Neural crest cell (in vitro differentiated cells): ENCODE measurements around the gene KIFC1. TPM values are rescaled to one million over a fixed set of nuclear protein-coding genes. Genes with fewer than 3 reads are reported as not detected.

Source experiments
- DNase-seq: peaks from one replicate; pipeline ENCODE4 v3.0.0; 2021; ENCODE audit warnings: low read depth, mixed read lengths, low spot score
- H3K27ac Mint-ChIP-seq: one replicate; pipeline ENCODE4 v1.8.0; 2021; ENCODE audit warnings: mild to moderate bottlenecking, mixed read lengths; ENCODE audit not compliant: unreplicated experiment
- H3K27me3 Mint-ChIP-seq: 2 replicates; pipeline ENCODE4 v1.8.0; 2021; ENCODE audit warnings: low read depth, mild to moderate bottlenecking, mixed read lengths
- H3K36me3 Mint-ChIP-seq: 2 replicates; pipeline ENCODE4 v1.8.0; 2021; ENCODE audit warnings: low read depth, mild to moderate bottlenecking, mixed read lengths
- H3K4me1 Mint-ChIP-seq: 2 replicates; pipeline ENCODE4 v1.8.0; 2021; ENCODE audit warnings: mixed read lengths
- H3K4me3 Mint-ChIP-seq: one replicate; pipeline ENCODE4 v1.8.0; 2021; ENCODE audit warnings: mild to moderate bottlenecking, mixed read lengths
- H3K9me3 Mint-ChIP-seq: 2 replicates; pipeline ENCODE4 v1.8.0; 2021; ENCODE audit warnings: mixed read lengths
- CTCF ChIP-seq: fragments of 200-600 bp; sonication (generic); conservative IDR thresholded peaks from 2 replicates; pipeline ENCODE4 v1.5.0; 2021; ENCODE audit warnings: antibody characterized with exemption, mild to moderate bottlenecking
- total RNA-seq: library from RNA; stranded (reverse); gene quantifications from 2 replicates; pipeline ENCODE4 v1.2.1, GENCODE V29; 2021

KIFC1 gene
- total RNA-seq, 1 donor from 2014 or later: 124 TPM

- peaks cover 12% of the 10 kb centered on the region for H3K36me3 Mint-ChIP-seq
- peak within 1 kb of the TSS; percentile 92 for H3K4me3 Mint-ChIP-seq
- H3K27ac Mint-ChIP-seq: peak within 1 kb of the TSS; percentile 98
- peaks cover 15% of the 10 kb centered on the region for H3K27me3 Mint-ChIP-seq
- no peak for TF ChIP-seq CTCF
- DNase-seq: peak; percentile 51
- no peaks in the 10 kb centered on the region for H3K9me3 Mint-ChIP-seq
- H3K4me1 Mint-ChIP-seq: peaks cover 46% of the 10 kb centered on the region
Observed at GRCh38 chr6:33410711-33411631, 19.3 kb downstream of the KIFC1 start, which contains the start of gene PHF1. Gene PHF1 (plus strand): TSS chr6:33411014. CDS start chr6:33412264, 1,250 bp downstream.

GRCh38 chr6:33411632-33412005 lies 20.0 kb downstream of the KIFC1 start:
- H3K36me3 Mint-ChIP-seq: peaks cover 8% of the 10 kb centered on the region
- no peak for TF ChIP-seq CTCF
- H3K4me1 Mint-ChIP-seq: peaks cover 53% of the 10 kb centered on the region
- DNase-seq: no peak
- peaks cover 15% of the 10 kb centered on the region for H3K27me3 Mint-ChIP-seq
- no peaks in the 10 kb centered on the region for H3K9me3 Mint-ChIP-seq
- H3K27ac Mint-ChIP-seq: no peak overlapping the region
- peak overlapping the region; percentile 85 for H3K4me3 Mint-ChIP-seq

GRCh38 chr6:33412140-33413009 lies 20.8 kb downstream of the KIFC1 start:
- H3K27me3 Mint-ChIP-seq: peaks cover 15% of the 10 kb centered on the region
- no peak overlapping the region for H3K27ac Mint-ChIP-seq
- H3K4me1 Mint-ChIP-seq: peaks cover 60% of the 10 kb centered on the region
- H3K36me3 Mint-ChIP-seq: peaks cover 6% of the 10 kb centered on the region
- DNase-seq: no peak
- H3K9me3 Mint-ChIP-seq: no peaks in the 10 kb centered on the region
- TF ChIP-seq CTCF: no peak
- peak overlapping the region; percentile 90 for H3K4me3 Mint-ChIP-seq

DNA sequence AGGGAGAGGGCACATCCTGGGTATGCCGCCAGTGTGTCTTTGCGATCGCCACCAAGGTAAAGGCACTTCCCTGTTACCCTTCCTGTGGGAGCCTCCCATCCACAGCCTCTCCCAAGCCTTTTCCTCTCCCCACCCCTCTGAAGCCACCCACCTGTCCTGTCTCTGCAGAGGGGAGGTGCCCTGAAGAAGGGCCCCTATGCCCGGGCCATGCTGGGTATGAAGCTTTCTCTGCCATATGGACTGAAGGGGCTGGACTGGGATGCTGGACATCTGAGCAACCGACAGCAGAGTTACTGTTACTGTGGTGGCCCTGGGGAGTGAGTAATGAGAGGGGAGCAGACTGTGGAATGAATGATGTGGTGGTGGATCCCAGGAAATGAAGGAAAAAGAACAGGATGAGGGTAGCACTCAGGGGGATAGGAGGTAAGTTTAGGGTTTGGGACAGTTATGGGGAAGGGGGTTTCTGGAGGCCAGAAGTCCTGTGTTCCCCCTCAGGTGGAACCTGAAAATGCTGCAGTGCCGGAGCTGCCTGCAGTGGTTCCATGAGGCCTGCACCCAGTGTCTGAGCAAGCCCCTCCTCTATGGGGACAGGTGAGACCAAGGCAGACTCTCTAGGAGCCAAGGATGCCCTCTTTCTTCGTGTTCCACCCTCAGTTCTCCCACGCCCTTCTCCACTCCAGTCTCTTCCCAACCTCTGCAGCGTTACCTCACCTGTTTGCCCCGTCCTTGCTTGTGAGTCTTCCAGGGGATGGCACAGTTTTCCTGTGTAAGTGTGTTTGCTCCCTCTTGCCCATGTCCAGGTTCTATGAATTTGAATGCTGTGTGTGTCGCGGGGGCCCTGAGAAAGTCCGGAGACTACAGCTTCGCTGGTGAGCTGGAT lies 21.9 kb downstream of the KIFC1 start:
- Mint-ChIP-seq H3K9me3 (no peaks in the 10 kb centered on the region), H3K4me3 (peak overlapping the region; percentile 90), H3K36me3 (peaks cover 8% of the 10 kb centered on the region), H3K27me3 (peaks cover 20% of the 10 kb centered on the region), H3K4me1 (peaks cover 68% of the 10 kb centered on the region), H3K27ac (peak overlapping the region; percentile 78)
- DNase-seq: no peak
- TF ChIP-seq CTCF: no peak
